Measurements from ENCODE around the gene PSME2.

- no peak for TF ChIP-seq CTCF (IDR thresholded peaks at IDR 0.05)
- TF ChIP-seq ZC3H11A (IDR thresholded peaks at IDR 0.05), result no peak
- no peak for TF ChIP-seq TFCP2L1 (CRISPR knock-in tag; IDR thresholded peaks at IDR 0.05)
- no peak for TF ChIP-seq PBX3 (IDR thresholded peaks at IDR 0.05)
- no peak for TF ChIP-seq CBX2 (IDR thresholded peaks at IDR 0.05; ENCODE audit: borderline replicate concordance, low read depth)
- no peak for TF ChIP-seq RARB (CRISPR knock-in tag; IDR thresholded peaks at IDR 0.05)
- no peak for TF ChIP-seq POLR2A (IDR thresholded peaks at IDR 0.05; ENCODE audit: low read length)
Observed at GRCh38 chr14:24185741-24186140, 39.3 kb upstream of the PSME2 start.
